ENCODE results near the gene ETFA. TPM values are rescaled to one million over a fixed set of nuclear protein-coding genes. Genes with fewer than 3 reads are reported as not detected.
A peak's percentile ranks its signal among the peaks of the same experiment; 100 is the strongest.

Gene ETFA
- total RNA-seq, 2 donors from 2014 or later, result 68.6 to 82.8 TPM

DNA sequence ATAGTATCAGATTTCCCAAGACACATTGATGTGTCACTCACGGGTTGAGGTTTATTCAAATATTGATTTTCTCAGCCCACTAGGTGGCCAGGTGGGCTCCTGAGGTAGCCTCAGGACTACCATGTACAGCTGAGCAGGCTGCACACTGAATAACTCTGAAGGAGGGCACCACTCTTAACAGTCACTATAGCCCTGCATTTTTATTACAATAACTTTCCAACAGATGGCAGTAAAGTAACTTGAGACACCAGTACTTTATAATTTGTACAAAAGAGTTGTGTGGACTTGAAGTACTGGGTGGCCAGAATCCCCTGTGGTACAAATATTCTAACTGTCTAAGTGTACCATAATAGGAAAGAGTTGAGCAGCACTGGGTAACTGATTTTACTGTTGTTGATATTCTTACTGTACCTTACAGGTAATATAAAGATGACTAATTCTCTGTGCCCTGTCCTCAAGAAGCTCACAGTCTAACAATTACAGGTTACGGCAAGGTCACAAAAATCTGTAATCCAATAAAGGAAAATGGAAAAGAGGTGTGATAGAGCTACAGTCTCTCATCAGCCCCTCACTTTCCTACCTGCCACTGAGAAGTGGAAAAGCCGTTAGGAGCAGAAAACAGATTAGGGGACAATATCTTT is 76.0 kb downstream of the ETFA start:
- intact Hi-C loops (cut with DNase I), result no loop called here
- peaks cover 12% of the 10 kb centered on the region for H3K4me1 ChIP-seq (replicated peaks)

DNA sequence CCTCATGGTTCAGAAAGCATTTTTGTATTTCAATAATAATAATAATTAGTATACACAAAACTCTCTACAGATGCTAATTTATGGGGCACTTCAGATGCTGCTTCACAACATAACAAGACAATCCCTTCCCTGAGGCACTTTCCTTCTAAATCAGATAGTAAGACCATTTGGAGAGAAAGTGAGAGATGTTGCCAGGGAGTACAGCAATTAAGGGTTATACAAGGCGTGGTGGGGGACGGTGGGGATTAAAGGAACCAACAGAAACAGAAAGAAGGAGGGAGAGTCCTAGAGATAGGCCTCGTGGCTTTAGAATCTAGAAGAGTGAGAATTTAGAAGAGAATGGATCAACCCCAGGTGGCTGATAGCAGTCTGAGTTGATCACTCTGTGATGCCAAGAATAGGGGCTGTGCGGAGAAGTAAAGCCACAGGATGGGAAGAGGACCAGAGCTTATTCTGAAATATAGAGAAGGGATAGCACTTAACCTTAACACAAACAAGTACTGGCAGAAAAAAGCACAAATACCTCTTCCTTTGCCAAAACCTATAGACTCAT is 76.9 kb downstream of the ETFA start:
- WGBS, result 44% methylated on average over 4 of the region's 4 CpGs
- Histone ChIP-seq H3K27me3 (replicated peaks; ENCODE audit: insufficient read depth) (no peaks in the 10 kb centered on the region), H3K36me3 (no peaks in the 10 kb centered on the region), H3K4me1 (replicated peaks) (peaks cover 12% of the 10 kb centered on the region), H3K9me3 (no peaks in the 10 kb centered on the region), H3K27ac (no peak overlapping the region), H3K4me3 (no peak overlapping the region)
- TF ChIP-seq, protein P1, sequence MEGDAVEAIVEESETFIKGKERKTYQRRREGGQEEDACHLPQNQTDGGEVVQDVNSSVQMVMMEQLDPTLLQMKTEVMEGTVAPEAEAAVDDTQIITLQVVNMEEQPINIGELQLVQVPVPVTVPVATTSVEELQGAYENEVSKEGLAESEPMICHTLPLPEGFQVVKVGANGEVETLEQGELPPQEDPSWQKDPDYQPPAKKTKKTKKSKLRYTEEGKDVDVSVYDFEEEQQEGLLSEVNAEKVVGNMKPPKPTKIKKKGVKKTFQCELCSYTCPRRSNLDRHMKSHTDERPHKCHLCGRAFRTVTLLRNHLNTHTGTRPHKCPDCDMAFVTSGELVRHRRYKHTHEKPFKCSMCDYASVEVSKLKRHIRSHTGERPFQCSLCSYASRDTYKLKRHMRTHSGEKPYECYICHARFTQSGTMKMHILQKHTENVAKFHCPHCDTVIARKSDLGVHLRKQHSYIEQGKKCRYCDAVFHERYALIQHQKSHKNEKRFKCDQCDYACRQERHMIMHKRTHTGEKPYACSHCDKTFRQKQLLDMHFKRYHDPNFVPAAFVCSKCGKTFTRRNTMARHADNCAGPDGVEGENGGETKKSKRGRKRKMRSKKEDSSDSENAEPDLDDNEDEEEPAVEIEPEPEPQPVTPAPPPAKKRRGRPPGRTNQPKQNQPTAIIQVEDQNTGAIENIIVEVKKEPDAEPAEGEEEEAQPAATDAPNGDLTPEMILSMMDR (IDR thresholded peaks at IDR 0.05), result no peak
- TF ChIP-seq POLR2A (IDR thresholded peaks at IDR 0.05), result no peak
- no peak for TF ChIP-seq POLR2AphosphoS5 (IDR thresholded peaks at IDR 0.05)
- DNase-seq (ENCODE audit: low spot score), result no peak
- intact Hi-C loops (cut with DNase I), result no loop called here

More for the DNA sequence above, 76.0 kb downstream of the ETFA start:
- DNase-seq (ENCODE audit: low spot score), result no peak
- WGBS, result 86% methylated on average over 3 of the region's 3 CpGs
- no peaks in the 10 kb centered on the region for H3K36me3 ChIP-seq
- H3K27ac ChIP-seq, result no peak overlapping the region
- H3K4me3 ChIP-seq, result no peak overlapping the region
- no peak for TF ChIP-seq POLR2AphosphoS5 (IDR thresholded peaks at IDR 0.05)
- TF ChIP-seq, protein P1 (IDR thresholded peaks at IDR 0.05), result peak in 3 of 4 experiments; percentile 20 to 47 (median 38)
- no peaks in the 10 kb centered on the region for H3K9me3 ChIP-seq
- no peaks in the 10 kb centered on the region for H3K27me3 ChIP-seq (replicated peaks; ENCODE audit: insufficient read depth)

DNA sequence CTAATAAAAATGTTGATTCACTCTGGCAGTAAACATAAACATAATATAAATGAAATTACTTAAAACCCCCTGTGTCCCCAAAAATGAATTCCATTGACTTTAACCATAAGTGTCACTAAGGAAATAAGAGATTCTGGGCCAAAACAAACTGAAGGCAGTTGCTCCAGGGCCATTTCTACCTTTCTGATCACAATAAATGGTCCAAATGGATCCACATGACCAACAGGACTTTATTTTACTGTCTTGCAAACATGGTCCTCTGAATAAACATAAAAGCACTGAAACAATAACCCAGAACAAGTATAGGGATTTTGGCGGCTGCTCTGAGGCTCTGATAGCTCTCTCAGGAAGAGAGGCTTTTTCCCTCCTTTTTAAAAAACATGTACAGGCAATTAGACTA is 77.3 kb downstream of the ETFA start:
- WGBS, result 53% methylated on average over 1 of the region's 1 CpG

DNA sequence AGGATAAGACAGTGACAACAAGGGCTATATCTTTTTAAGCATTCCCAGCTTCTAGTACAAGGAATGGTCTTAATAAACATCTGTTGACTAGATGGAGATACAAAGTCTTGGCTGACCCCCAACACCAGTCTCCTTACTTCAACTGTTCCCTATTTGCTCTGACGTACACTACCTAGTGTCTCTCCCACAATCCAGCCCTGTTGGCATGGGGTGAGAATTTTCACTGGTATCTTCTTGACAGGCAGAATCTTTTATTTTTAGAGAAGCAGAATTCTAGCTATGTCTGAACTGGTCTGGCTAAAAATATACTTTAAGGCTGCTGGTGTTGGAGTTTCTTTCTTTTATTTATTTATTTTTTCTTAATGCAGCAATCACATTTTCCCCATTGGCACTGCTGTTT is 82.0 kb downstream of the ETFA start:
- H3K27ac ChIP-seq, result no peak overlapping the region
- WGBS, result 93% methylated on average over 1 of the region's 1 CpG
- intact Hi-C loops (cut with DNase I), result no loop called here
- no peaks in the 10 kb centered on the region for H3K9me3 ChIP-seq
- H3K4me3 ChIP-seq, result no peak overlapping the region
- no peak for DNase-seq (ENCODE audit: low spot score)
- no peaks in the 10 kb centered on the region for H3K27me3 ChIP-seq (replicated peaks; ENCODE audit: insufficient read depth)
- TF ChIP-seq POLR2AphosphoS5 (IDR thresholded peaks at IDR 0.05), result no peak
- H3K4me1 ChIP-seq (replicated peaks), result peaks cover 3% of the 10 kb centered on the region
- no peaks in the 10 kb centered on the region for H3K36me3 ChIP-seq

More for the DNA sequence above, 77.3 kb downstream of the ETFA start:
- no peak overlapping the region for H3K4me3 ChIP-seq
- TF ChIP-seq, protein P1 (IDR thresholded peaks at IDR 0.05), result no peak
- TF ChIP-seq POLR2AphosphoS5 (IDR thresholded peaks at IDR 0.05), result peak; percentile 50
- peaks cover 12% of the 10 kb centered on the region for H3K4me1 ChIP-seq (replicated peaks)
- no peaks in the 10 kb centered on the region for H3K9me3 ChIP-seq
- H3K27ac ChIP-seq, result no peak overlapping the region
- intact Hi-C loops (cut with DNase I), result no loop called here
- no peak for DNase-seq (ENCODE audit: low spot score)
- H3K27me3 ChIP-seq (replicated peaks; ENCODE audit: insufficient read depth), result no peaks in the 10 kb centered on the region
- no peaks in the 10 kb centered on the region for H3K36me3 ChIP-seq

DNA sequence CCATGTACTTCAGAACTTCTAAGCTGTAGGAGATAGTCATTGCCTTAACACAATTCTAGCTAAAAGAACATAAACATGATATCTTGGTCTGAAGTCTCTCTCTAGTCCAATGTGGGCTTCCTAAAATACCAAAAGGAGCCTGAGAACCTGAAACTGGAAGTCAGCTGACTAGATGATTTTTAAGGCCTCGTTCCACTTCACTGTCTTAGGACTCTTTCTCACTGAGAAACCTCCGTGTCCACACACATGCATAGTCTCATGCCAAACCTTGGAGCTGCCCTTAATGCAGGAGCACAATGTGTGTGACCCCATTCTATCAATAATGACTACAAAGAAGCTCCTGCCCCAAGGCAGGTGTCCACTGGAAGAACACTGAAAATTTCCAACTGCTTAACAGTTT is 87.7 kb downstream of the ETFA start:
- Histone ChIP-seq H3K9me3 (no peaks in the 10 kb centered on the region), H3K4me3 (no peak overlapping the region), H3K27me3 (replicated peaks; ENCODE audit: insufficient read depth) (no peaks in the 10 kb centered on the region), H3K27ac (no peak overlapping the region), H3K36me3 (no peaks in the 10 kb centered on the region), H3K4me1 (replicated peaks) (no peaks in the 10 kb centered on the region)
- WGBS, result 88% methylated on average over 2 of the region's 2 CpGs
- TF ChIP-seq POLR2AphosphoS5 (IDR thresholded peaks at IDR 0.05), result no peak
- TF ChIP-seq POLR2A (IDR thresholded peaks at IDR 0.05), result no peak
- intact Hi-C loops (cut with DNase I), result no loop called here
- no peak for DNase-seq (ENCODE audit: low spot score)

DNA sequence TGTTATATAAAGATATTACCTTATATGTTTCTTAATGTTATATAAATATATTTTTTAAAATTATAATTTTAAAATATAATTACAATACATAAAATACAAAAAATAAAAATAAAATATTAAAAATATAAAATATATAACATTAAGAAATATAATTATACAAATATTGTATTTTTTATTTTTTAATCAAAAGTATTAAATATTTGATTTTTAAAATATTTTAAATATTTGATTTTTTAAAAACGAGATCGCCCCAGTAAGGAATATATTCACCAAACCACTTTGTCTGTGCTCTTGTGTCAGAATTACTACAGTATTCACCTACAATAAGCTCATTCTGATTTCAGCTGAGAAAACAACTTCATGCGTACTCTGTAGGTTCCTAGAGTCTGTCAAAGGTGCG is 89.1 kb downstream of the ETFA start:
- H3K36me3 ChIP-seq, result no peaks in the 10 kb centered on the region
- H3K4me1 ChIP-seq (replicated peaks), result peaks cover 6% of the 10 kb centered on the region
- no peaks in the 10 kb centered on the region for H3K9me3 ChIP-seq
- no peaks in the 10 kb centered on the region for H3K27me3 ChIP-seq (replicated peaks; ENCODE audit: insufficient read depth)
- intact Hi-C loops (cut with DNase I), result no loop called here
- no peak for DNase-seq (ENCODE audit: low spot score)
- no peak overlapping the region for H3K4me3 ChIP-seq
- WGBS, result 93% methylated on average over 4 of the region's 4 CpGs
- no peak overlapping the region for H3K27ac ChIP-seq
- no peak for TF ChIP-seq POLR2A (IDR thresholded peaks at IDR 0.05)
- no peak for TF ChIP-seq POLR2AphosphoS5 (IDR thresholded peaks at IDR 0.05)
- TF ChIP-seq, protein P1 (IDR thresholded peaks at IDR 0.05), result no peak

Measured in prostate gland (tissue), 2 donors.